HTR-8/SVneo (cell line): ENCODE results near the gene HOGA1.
"Not testable (repeated sequence)": the region's sequence is repeated elsewhere in the genome, so short reads cannot be mapped to it uniquely, and the experiment has no call there.

Experiments
- DNase-seq: peaks from one replicate; pipeline ENCODE4 v3.0.0; 2011; ENCODE audit warnings: low spot score, mixed read lengths; ENCODE audit not compliant: insufficient read length
- FAIRE-seq: peaks from 2 replicates; lab custom pipeline; 2011; peaks lifted over from hg19 to GRCh38; lab: Jason Lieb, UNC

HOGA1 gene

GRCh38 chr10:97601268-97602215 is 17.4 kb downstream of the HOGA1 start:
- DNase-seq (no peak), FAIRE-seq (no peak)

GRCh38 chr10:97607095-97607636 is 23.0 kb downstream of the HOGA1 start:
- DNase-seq (no peak), FAIRE-seq (no peak)

- FAIRE-seq, result no peak
These were observed 24.9 kb downstream of the HOGA1 start for GRCh38 chr10:97608991-97609561.

GRCh38 chr10:97611473-97611872 is 27.3 kb downstream of the HOGA1 start:
- no peak for FAIRE-seq
- DNase-seq, result no peak

More at GRCh38 chr10:97608991-97609561, 24.9 kb downstream of the HOGA1 start:
- DNase-seq, result no peak

- peak; percentile 69 for DNase-seq
These were observed 28.2 kb downstream of the HOGA1 start for GRCh38 chr10:97612386-97612785.

GRCh38 chr10:97618285-97618684 is 34.1 kb downstream of the HOGA1 start:
- no peak for FAIRE-seq
- no peak for DNase-seq

More at GRCh38 chr10:97612386-97612785, 28.2 kb downstream of the HOGA1 start:
- FAIRE-seq, result peak; percentile 72

GRCh38 chr10:97618733-97619132 is 34.5 kb downstream of the HOGA1 start:
- FAIRE-seq (no peak), DNase-seq (no peak)

GRCh38 chr10:97623277-97623676 is 39.1 kb downstream of the HOGA1 start:
- no peak for FAIRE-seq

GRCh38 chr10:97627731-97628130 is 43.5 kb downstream of the HOGA1 start:
- DNase-seq (no peak), FAIRE-seq (no peak)

More at GRCh38 chr10:97623277-97623676, 39.1 kb downstream of the HOGA1 start:
- DNase-seq, result no peak

GRCh38 chr10:97628228-97628627 is 44.0 kb downstream of the HOGA1 start:
- no peak for FAIRE-seq
- DNase-seq, result no peak

GRCh38 chr10:97629289-97629688 is 45.1 kb downstream of the HOGA1 start:
- DNase-seq (no peak), FAIRE-seq (no peak)

GRCh38 chr10:97631098-97631497 is 46.9 kb downstream of the HOGA1 start:
- DNase-seq (no peak), FAIRE-seq (no peak)

GRCh38 chr10:97632949-97633884 is 49.0 kb downstream of the HOGA1 start, which contains the start of gene MORN4:
MORN4 (minus strand) TSS chr10:97633500; CDS start chr10:97619653, 13,847 bp downstream.
- peak; percentile 95 for DNase-seq
- peak; percentile 93 for FAIRE-seq

- FAIRE-seq, result no peak
These were observed 49.7 kb downstream of the HOGA1 start for GRCh38 chr10:97633921-97634320.

GRCh38 chr10:97635577-97635976 is 51.4 kb downstream of the HOGA1 start:
- FAIRE-seq (no peak), DNase-seq (no peak)

More at GRCh38 chr10:97633921-97634320, 49.7 kb downstream of the HOGA1 start:
- DNase-seq, result no peak

GRCh38 chr10:97639090-97639489 is 54.9 kb downstream of the HOGA1 start:
- not testable (repeated sequence) for DNase-seq, FAIRE-seq

GRCh38 chr10:97640174-97640867 is 56.1 kb downstream of the HOGA1 start, which contains the start of gene PI4K2A:
PI4K2A (plus strand) TSS chr10:97640671; CDS start chr10:97640743, 72 bp downstream.
- FAIRE-seq, result peak; percentile 97
- DNase-seq, result peak; percentile 98

- FAIRE-seq, result no peak
- DNase-seq, result no peak
These were observed 57.0 kb downstream of the HOGA1 start for GRCh38 chr10:97640868-97641811.
